HepG2 (cell line): Measurements from ENCODE around the gene CAPN15. TPM values are rescaled to one million over a fixed set of nuclear protein-coding genes. Genes with fewer than 3 reads are reported as not detected.
A peak's percentile ranks its signal among the peaks of the same experiment; 100 is the strongest.

Experiments
- ASH2L ChIP-seq: fragments of 300-600, 200-600 bp; sonication (generic); IDR thresholded peaks from 2 replicates; pipeline ENCODE4 v1.7.0; 2017; ENCODE audit warnings: low read depth, mild to moderate bottlenecking, moderate library complexity, mixed read lengths, low read length; ENCODE audit not compliant: insufficient read length
- BHLHE40 ChIP-seq: IDR thresholded peaks from 2 replicates; pipeline ENCODE4 v1.6.1; 2011; ENCODE audit warnings: low read length, improper control_type of control experiment
- CHCHD3 ChIP-seq: sonication (generic); formaldehyde crosslinking; IDR thresholded peaks from 2 replicates; pipeline ENCODE4 v1.8.0; 2022; ENCODE audit warnings: mild to moderate bottlenecking, missing genetic modification reagents, moderate library complexity
- ETV6 ChIP-seq: sonication (generic); formaldehyde crosslinking; conservative IDR thresholded peaks from 2 replicates; pipeline ENCODE4 v1.4.0; 2020; ENCODE audit warnings: missing genetic modification reagents
- NCOA1 ChIP-seq: sonication (generic); formaldehyde crosslinking; IDR thresholded peaks from 2 replicates; pipeline ENCODE4 v1.9.0; 2021; ENCODE audit warnings: missing genetic modification reagents
- NFE2L1 ChIP-seq: sonication (generic); formaldehyde crosslinking; IDR thresholded peaks from 2 replicates; pipeline ENCODE4 v1.4.0; 2020; ENCODE audit warnings: missing genetic modification reagents, mild to moderate bottlenecking, borderline replicate concordance
- NFIC ChIP-seq: IDR thresholded peaks from 2 replicates; pipeline ENCODE4 v1.6.1; 2012; ENCODE audit warnings: mild to moderate bottlenecking, low read length, inconsistent platforms
- NFKB2 ChIP-seq: sonication (generic); formaldehyde crosslinking; IDR thresholded peaks from 2 replicates; pipeline ENCODE4 v1.4.0; 2020; ENCODE audit warnings: missing genetic modification reagents, borderline replicate concordance
- NR2F2 ChIP-seq: IDR thresholded peaks from 2 replicates; pipeline ENCODE4 v1.6.1; 2012; ENCODE audit warnings: low read depth, inconsistent platforms, borderline replicate concordance
- NR2F6 ChIP-seq, 2 experiments: IDR thresholded peaks; 2 replicates each; pipeline ENCODE4 v1.6.1; 2016; ENCODE audit warnings: antibody characterized with exemption in 1 of 2, mild to moderate bottlenecking in 1 of 2
- PHF21A ChIP-seq: sonication (generic); formaldehyde crosslinking; IDR thresholded peaks from 2 replicates; pipeline ENCODE4 v1.5.0; 2020; ENCODE audit warnings: mild to moderate bottlenecking, missing genetic modification reagents
- RAD21 ChIP-seq: fragments of 450-650 bp; formaldehyde crosslinking; IDR thresholded peaks from 2 replicates; pipeline ENCODE4 v1.5.0; 2020; ENCODE audit warnings: mild to moderate bottlenecking
- RARA ChIP-seq: IDR thresholded peaks from 2 replicates; pipeline ENCODE4 v1.6.1; 2016; ENCODE audit warnings: missing genetic modification reagents, missing compliant biosample characterization
- SRSF1 ChIP-seq: fragments of 200-400 bp; formaldehyde crosslinking; optimal IDR thresholded peaks from 2 replicates; pipeline ENCODE3; 2017; ENCODE audit warnings: mild to moderate bottlenecking, low read depth, low read length, moderate library complexity
- TBL1XR1 ChIP-seq: fragments of 150-350 bp; IDR thresholded peaks from 2 replicates; pipeline ENCODE4 v1.6.1; 2014; ENCODE audit warnings: borderline replicate concordance, low read length; ENCODE audit not compliant: partially characterized antibody
- THAP7 ChIP-seq: sonication (generic); formaldehyde crosslinking; IDR thresholded peaks from 2 replicates; pipeline ENCODE4 v1.8.1; 2023; ENCODE audit warnings: mild to moderate bottlenecking, missing genetic modification reagents
- ZBTB25 ChIP-seq: IDR thresholded peaks from 2 replicates; pipeline ENCODE4 v1.6.1; 2018; ENCODE audit warnings: missing genetic modification reagents
- ZBTB7B ChIP-seq: sonication (generic); formaldehyde crosslinking; IDR thresholded peaks from 2 replicates; pipeline ENCODE4 v1.4.0; 2020; ENCODE audit warnings: missing genetic modification reagents
- ZNF263 ChIP-seq: sonication (generic); formaldehyde crosslinking; IDR thresholded peaks from 2 replicates; pipeline ENCODE4 v1.4.0; 2020; ENCODE audit warnings: missing genetic modification reagents
- ZNF549 ChIP-seq: sonication (generic); formaldehyde crosslinking; IDR thresholded peaks from 2 replicates; pipeline ENCODE4 v1.5.0; 2020; ENCODE audit warnings: missing genetic modification reagents
- ZNF556 ChIP-seq: sonication (generic); formaldehyde crosslinking; IDR thresholded peaks from 2 replicates; pipeline ENCODE4 v1.4.0; 2020; ENCODE audit warnings: mild to moderate bottlenecking, missing genetic modification reagents, borderline replicate concordance
- ZNF558 ChIP-seq: sonication (generic); formaldehyde crosslinking; IDR thresholded peaks from 2 replicates; pipeline ENCODE4 v1.9.0; 2022; ENCODE audit warnings: mild to moderate bottlenecking, missing genetic modification reagents, borderline replicate concordance
- ZNF580 ChIP-seq: IDR thresholded peaks from 2 replicates; pipeline ENCODE4 v1.6.1; 2016; ENCODE audit warnings: low read depth, borderline replicate concordance
- ZNF614 ChIP-seq: IDR thresholded peaks from 2 replicates; pipeline ENCODE4 v1.6.1; 2018; ENCODE audit warnings: missing biosample characterization, missing genetic modification reagents, inconsistent platforms, borderline replicate concordance
- ZNF629 ChIP-seq: sonication (generic); formaldehyde crosslinking; conservative IDR thresholded peaks from 2 replicates; pipeline ENCODE4 v1.5.0; 2020; ENCODE audit warnings: missing genetic modification reagents
- ZNF770 ChIP-seq: sonication (generic); formaldehyde crosslinking; IDR thresholded peaks from 2 replicates; pipeline ENCODE4 v1.5.0; 2020; ENCODE audit warnings: mild to moderate bottlenecking, missing genetic modification reagents
- ZSCAN21 ChIP-seq: sonication (generic); formaldehyde crosslinking; IDR thresholded peaks from 2 replicates; pipeline ENCODE4 v1.8.0; 2022; ENCODE audit warnings: mild to moderate bottlenecking, missing genetic modification reagents, moderate library complexity, borderline replicate concordance
- ZSCAN30 ChIP-seq: sonication (generic); formaldehyde crosslinking; IDR thresholded peaks from 2 replicates; pipeline ENCODE4 v1.5.0; 2020; ENCODE audit warnings: mild to moderate bottlenecking, missing genetic modification reagents
- polyA plus RNA-seq, 8 experiments: library from polyadenylated mRNA; depleted of rRNA in 3 of 8; stranded (reverse) in 7 of 8; unstranded in 1 of 8; fragments of >200 nt; fragmentation: Illumina TruSeq in 4 of 8; extraction: Trizol in 4 of 8; gene quantifications; 2 replicates each; pipeline versions ENCODE4 v1.2.1 to v1.2.3, GENCODE V29; 2011 to 2016; ENCODE audit warnings: low read depth in 4 of 8, missing spikeins in 1 of 8, mixed read lengths in 1 of 8; ENCODE audit not compliant: insufficient read depth in 1 of 8
- total RNA-seq, 5 experiments: library from RNA; depleted of rRNA; stranded (reverse); fragments of >200 nt; fragmentation: Illumina TruSeq; extraction: Trizol; gene quantifications; 2 replicates each; pipeline ENCODE4 v1.2.3, GENCODE V29; 2016; ENCODE audit warnings: low read depth in 1 of 5

The CAPN15 gene
- total and polyA plus RNA-seq, 2 of the 13 experiments (the other 11 are each of a cell fraction or from before 2014, with no cell fraction given) = 14.9 to 24.5 TPM

- TF ChIP-seq SRSF1 (peak; percentile 36), BHLHE40 (0 out of 2 replicates have a peak, but pooled peaks have one; percentile 38), NR2F6 (IDR thresholded peaks at IDR 0.05) (peak; percentile 82), NR2F6 (CRISPR knock-in tag; IDR thresholded peaks at IDR 0.05) (peak; percentile 94), ZNF629 (CRISPR knock-in tag) (no peak), ZNF556 (peak; percentile 76; the same call in 1 of the 2 replicates), NR2F2 (peak; percentile 83), ZNF770 (peak; percentile 94), NFIC (no peak), ZNF580 (CRISPR knock-in tag) (peak; percentile 72; the same call in 1 of the 2 replicates), NFKB2 (no peak), ZBTB7B (CRISPR knock-in tag) (peak; percentile 91), RARA (CRISPR knock-in tag) (peak; percentile 98), ZNF549 (CRISPR knock-in tag) (no peak), NCOA1 (CRISPR knock-in tag) (peak; percentile 91; the same call in 1 of the 2 replicates), NFE2L1 (CRISPR knock-in tag) (no peak), ZNF263 (CRISPR knock-in tag) (peak; percentile 88), ZSCAN30 (CRISPR knock-in tag) (no peak), RAD21 (CRISPR knock-in tag) (peak; percentile 24; the same call in 1 of the 2 replicates), ASH2L (no peak), ETV6 (no peak), ZNF614 (no peak; the same call in 1 of the 2 replicates), CHCHD3 (no peak), PHF21A (CRISPR knock-in tag) (peak; percentile 91), ZSCAN21 (CRISPR knock-in tag) (no peak), ZBTB25 (CRISPR knock-in tag) (peak; percentile 71; the same call in 1 of the 2 replicates), ZNF558 (CRISPR knock-in tag) (no peak), TBL1XR1 (no peak), THAP7 (CRISPR knock-in tag) (0 out of 2 replicates have a peak, but pooled peaks have one; percentile 50)
These were observed 30.9 kb downstream of the CAPN15 start (continued) for GRCh38 chr16:558298-559020.
